Prostate gland (tissue), 2 donors: Measurements from ENCODE around the gene XRN2. TPM values are rescaled to one million over a fixed set of nuclear protein-coding genes. Genes with fewer than 3 reads are reported as not detected.

Experiments used
- DNase-seq: peaks from one replicate; pipeline ENCODE4 v3.0.0-alpha.2; 2019; ENCODE audit warnings: low spot score
- H3K27ac ChIP-seq, 2 donors: fragments of 200-600 bp; sonication (generic); 2 replicates each; pipeline ENCODE4 v1.5.1; 2017 to 2019
- H3K27me3 ChIP-seq: fragments of 200-600 bp; sonication (generic); replicated peaks from 2 replicates; pipeline ENCODE4 v1.5.1; 2019; ENCODE audit not compliant: insufficient read depth
- H3K36me3 ChIP-seq, 2 donors: fragments of 200-600 bp; sonication (generic); 1 replicate in 1 of 2; 2 replicates in 1 of 2; pipeline versions ENCODE4 v1.5.1 to v1.8.1; 2017 to 2019
- H3K4me1 ChIP-seq: fragments of 200-600 bp; sonication (generic); replicated peaks from 2 replicates; pipeline ENCODE4 v1.5.1; 2019
- H3K4me3 ChIP-seq, 2 donors: fragments of 200-600 bp; sonication (generic); 2 replicates each; pipeline ENCODE4 v1.5.1; 2017 to 2019
- H3K9me3 ChIP-seq: fragments of 200-600 bp; sonication (generic); 2 replicates; pipeline ENCODE4 v1.5.1; 2017
- POLR2A ChIP-seq: fragments of 450-650 bp; IDR thresholded peaks from one replicate; pipeline ENCODE4 v1.6.1; 2016; ENCODE audit warnings: antibody characterized with exemption, mild to moderate bottlenecking
- POLR2AphosphoS5 ChIP-seq: sonication (generic); formaldehyde crosslinking; IDR thresholded peaks from one replicate; pipeline ENCODE4 v1.6.1; 2017; ENCODE audit warnings: antibody characterized with exemption
- WGBS: methylation state at CpG from one replicate; pipeline ENCODE4 v1.1.5; 2018; 5-methylcytosine and 5-hydroxymethylcytosine counted together
- intact Hi-C: fragments of 100-400 bp; cut with DNase I; formaldehyde crosslinking; loops from one replicate; pipeline ENCODE4 v1.14.2; 2022
- total RNA-seq, 2 donors: library from RNA; depleted of rRNA; stranded (reverse); fragments of >200 nt; gene quantifications; one replicate each; pipeline ENCODE4 v1.1.0, GENCODE V29; 2016
- TF ChIP-seq, protein P1 (sequence below), 4 experiments: fragments of 200-600 bp in 2 of 4; fragments of 450-650 bp in 2 of 4; sonication (generic) in 2 of 4; IDR thresholded peaks; 1 replicate in 3 of 4; 2 replicates in 1 of 4; pipeline ENCODE4 v1.5.1; 2016 to 2019; ENCODE audit warnings: antibody characterized with exemption in 4 of 4, mild to moderate bottlenecking in 2 of 4, moderate library complexity in 2 of 4

XRN2 gene
- total RNA-seq, 2 donors from 2014 or later = 49.4 to 51.3 TPM

- intact Hi-C loops = no loop called here
- 41% methylated on average over 1 of the region's 1 CpG for WGBS
- DNase-seq = no peak
- Histone ChIP-seq H3K4me3 (no peak overlapping the region), H3K36me3 (no peaks in the 10 kb centered on the region), H3K4me1 (no peaks in the 10 kb centered on the region), H3K27ac (no peak overlapping the region), H3K9me3 (no peaks in the 10 kb centered on the region), H3K27me3 (no peaks in the 10 kb centered on the region)
- TF ChIP-seq POLR2AphosphoS5 = no peak
- no peak for TF ChIP-seq POLR2A
- TF ChIP-seq, protein P1, sequence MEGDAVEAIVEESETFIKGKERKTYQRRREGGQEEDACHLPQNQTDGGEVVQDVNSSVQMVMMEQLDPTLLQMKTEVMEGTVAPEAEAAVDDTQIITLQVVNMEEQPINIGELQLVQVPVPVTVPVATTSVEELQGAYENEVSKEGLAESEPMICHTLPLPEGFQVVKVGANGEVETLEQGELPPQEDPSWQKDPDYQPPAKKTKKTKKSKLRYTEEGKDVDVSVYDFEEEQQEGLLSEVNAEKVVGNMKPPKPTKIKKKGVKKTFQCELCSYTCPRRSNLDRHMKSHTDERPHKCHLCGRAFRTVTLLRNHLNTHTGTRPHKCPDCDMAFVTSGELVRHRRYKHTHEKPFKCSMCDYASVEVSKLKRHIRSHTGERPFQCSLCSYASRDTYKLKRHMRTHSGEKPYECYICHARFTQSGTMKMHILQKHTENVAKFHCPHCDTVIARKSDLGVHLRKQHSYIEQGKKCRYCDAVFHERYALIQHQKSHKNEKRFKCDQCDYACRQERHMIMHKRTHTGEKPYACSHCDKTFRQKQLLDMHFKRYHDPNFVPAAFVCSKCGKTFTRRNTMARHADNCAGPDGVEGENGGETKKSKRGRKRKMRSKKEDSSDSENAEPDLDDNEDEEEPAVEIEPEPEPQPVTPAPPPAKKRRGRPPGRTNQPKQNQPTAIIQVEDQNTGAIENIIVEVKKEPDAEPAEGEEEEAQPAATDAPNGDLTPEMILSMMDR (IDR thresholded peaks at IDR 0.05) = no peak
Measured at GRCh38 chr20:21355981-21356380, 52.9 kb downstream of the XRN2 start.

DNA sequence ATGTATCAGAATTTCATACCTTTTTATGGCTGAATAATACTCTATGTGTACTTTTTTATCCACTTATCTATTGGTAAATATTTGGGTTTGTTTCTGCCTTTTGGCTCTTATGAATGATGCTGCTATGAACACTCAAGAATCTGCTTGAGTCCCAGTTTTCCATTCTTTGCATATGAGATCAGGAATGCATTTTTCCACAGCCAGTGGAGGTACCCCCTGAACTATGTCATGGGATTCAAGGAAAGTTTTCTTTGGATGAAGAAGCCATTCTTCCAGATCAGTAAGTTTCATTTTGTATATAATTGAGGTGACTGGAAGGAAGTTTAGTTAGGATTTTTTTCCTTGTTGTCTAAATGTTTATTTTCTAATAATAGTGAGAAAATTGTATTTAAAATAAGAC, 53.3 kb downstream of the XRN2 start:
- TF ChIP-seq POLR2A (no peak), POLR2AphosphoS5 (no peak)
- TF ChIP-seq, protein P1 (IDR thresholded peaks at IDR 0.05) = no peak
- Histone ChIP-seq H3K9me3 (no peaks in the 10 kb centered on the region), H3K36me3 (no peaks in the 10 kb centered on the region), H3K27me3 (no peaks in the 10 kb centered on the region), H3K4me3 (no peak overlapping the region), H3K4me1 (no peaks in the 10 kb centered on the region), H3K27ac (no peak overlapping the region)
- intact Hi-C loops = no loop called here
- DNase-seq = no peak

DNA sequence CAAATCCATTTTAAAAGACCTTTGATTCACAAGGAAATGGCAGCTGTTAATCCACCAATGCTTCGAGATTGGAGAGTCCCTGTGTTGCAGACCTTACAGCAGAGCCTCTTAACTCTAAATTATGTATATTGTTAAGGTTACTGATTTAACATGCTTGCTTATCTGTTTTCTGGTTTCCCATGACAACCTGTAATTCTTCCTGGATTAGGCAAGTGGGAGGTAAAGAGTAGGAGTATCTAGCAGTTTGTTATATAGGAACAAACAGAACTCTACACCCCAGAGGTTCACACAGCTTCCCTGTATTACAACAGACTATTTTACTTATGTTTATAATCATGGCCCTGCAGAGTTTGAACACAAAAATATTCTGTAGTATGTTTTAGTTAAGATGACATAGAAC, 54.7 kb downstream of the XRN2 start:
- Histone ChIP-seq H3K4me3 (no peak overlapping the region), H3K27ac (no peak overlapping the region), H3K4me1 (no peaks in the 10 kb centered on the region), H3K27me3 (no peaks in the 10 kb centered on the region), H3K36me3 (no peaks in the 10 kb centered on the region), H3K9me3 (no peaks in the 10 kb centered on the region)
- DNase-seq = no peak
- intact Hi-C loops = no loop called here
- no peak for TF ChIP-seq POLR2AphosphoS5
- no peak for TF ChIP-seq POLR2A
- TF ChIP-seq, protein P1 (IDR thresholded peaks at IDR 0.05) = no peak
- WGBS = 38% methylated on average over 1 of the region's 1 CpG

DNA sequence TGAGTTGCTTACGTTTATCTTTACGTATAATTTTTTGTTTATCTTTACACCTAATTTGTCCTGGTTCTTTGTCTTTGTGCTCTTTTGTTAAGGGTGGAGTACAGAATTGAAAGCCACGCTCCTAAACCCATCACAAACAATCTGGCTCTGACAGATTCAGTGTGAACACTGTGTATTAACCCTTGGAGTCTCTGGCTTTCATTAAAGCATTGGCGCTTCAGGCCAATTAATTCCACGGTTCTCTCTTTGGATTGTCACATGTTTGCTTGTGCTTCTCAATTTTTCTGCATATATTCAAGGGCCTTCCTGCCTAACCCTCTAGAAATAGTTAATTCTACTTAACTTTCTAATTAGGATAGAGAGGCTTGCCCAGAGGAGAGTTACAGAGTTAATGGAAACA, 55.6 kb downstream of the XRN2 start:
- no peak overlapping the region for H3K4me3 ChIP-seq
- DNase-seq = no peak
- intact Hi-C loops = no loop called here
- no peaks in the 10 kb centered on the region for H3K4me1 ChIP-seq
- TF ChIP-seq, protein P1 (IDR thresholded peaks at IDR 0.05) = no peak
- TF ChIP-seq POLR2A (no peak), POLR2AphosphoS5 (no peak)
- no peaks in the 10 kb centered on the region for H3K36me3 ChIP-seq
- H3K27me3 ChIP-seq = no peaks in the 10 kb centered on the region
- H3K9me3 ChIP-seq = no peaks in the 10 kb centered on the region
- WGBS = 90% methylated on average over 5 of the region's 5 CpGs
- H3K27ac ChIP-seq = no peak overlapping the region

- H3K9me3 ChIP-seq = no peaks in the 10 kb centered on the region
Measured at GRCh38 chr20:21360705-21361104, 57.6 kb downstream of the XRN2 start.

More at GRCh38 chr20:21360705-21361104, 57.6 kb downstream of the XRN2 start:
- DNase-seq = no peak
- no peak overlapping the region for H3K4me3 ChIP-seq
- no peak for TF ChIP-seq POLR2AphosphoS5
- TF ChIP-seq, protein P1 (IDR thresholded peaks at IDR 0.05) = no peak
- no peak for TF ChIP-seq POLR2A
- no peaks in the 10 kb centered on the region for H3K4me1 ChIP-seq
- no peaks in the 10 kb centered on the region for H3K36me3 ChIP-seq
- H3K27me3 ChIP-seq = no peaks in the 10 kb centered on the region
- H3K27ac ChIP-seq = no peak overlapping the region
- intact Hi-C loops = no loop called here
- 80% methylated on average over 1 of the region's 1 CpG for WGBS
